ENCODE data around the gene UVSSA. TPM values are rescaled to one million over a fixed set of nuclear protein-coding genes. Genes with fewer than 3 reads are reported as not detected.
A peak's percentile ranks its signal among the peaks of the same experiment; 100 is the strongest.

The UVSSA gene
- total and polyA plus RNA-seq, 9 of the 15 experiments (the other 6 are each of a cell fraction or from before 2014, with no cell fraction given), result 0.21 to 14.6 (median 3.3) TPM

- TF ChIP-seq, protein P1, sequence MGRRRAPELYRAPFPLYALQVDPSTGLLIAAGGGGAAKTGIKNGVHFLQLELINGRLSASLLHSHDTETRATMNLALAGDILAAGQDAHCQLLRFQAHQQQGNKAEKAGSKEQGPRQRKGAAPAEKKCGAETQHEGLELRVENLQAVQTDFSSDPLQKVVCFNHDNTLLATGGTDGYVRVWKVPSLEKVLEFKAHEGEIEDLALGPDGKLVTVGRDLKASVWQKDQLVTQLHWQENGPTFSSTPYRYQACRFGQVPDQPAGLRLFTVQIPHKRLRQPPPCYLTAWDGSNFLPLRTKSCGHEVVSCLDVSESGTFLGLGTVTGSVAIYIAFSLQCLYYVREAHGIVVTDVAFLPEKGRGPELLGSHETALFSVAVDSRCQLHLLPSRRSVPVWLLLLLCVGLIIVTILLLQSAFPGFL (CRISPR knock-in tag; IDR thresholded peaks at IDR 0.05), result 0 out of 2 replicates have a peak, but pooled peaks have one; percentile 49
- TF ChIP-seq ZNF639 (CRISPR knock-in tag; conservative IDR thresholded peaks at IDR 0.05 in 1 of 2, IDR thresholded peaks at IDR 0.05 in 1 of 2) (peak in 1 of 2 experiments; percentile 62; a peak in 1 of 4 replicates), CUX1 (CRISPR knock-in tag; IDR thresholded peaks at IDR 0.05) (no peak), EP400 (IDR thresholded peaks at IDR 0.05) (0 out of 2 replicates have a peak, but pooled peaks have one; percentile 1), HMGN3 (IDR thresholded peaks at IDR 0.05; ENCODE audit: borderline replicate concordance, extremely low read depth, insufficient read length, low read depth, low read length) (no peak), ZNF143 (CRISPR knock-in tag; IDR thresholded peaks at IDR 0.05) (no peak; the same call in 1 of the 2 replicates), ID3 (CRISPR knock-in tag; IDR thresholded peaks at IDR 0.05) (no peak), ID3 (tag; IDR thresholded peaks at IDR 0.05) (peak; percentile 70), CAMTA2 (CRISPR knock-in tag; conservative IDR thresholded peaks at IDR 0.05) (0 out of 2 replicates have a peak, but pooled peaks have one; percentile 20)
Observed at GRCh38 chr4:1347410-1347864, 429 bp downstream of the UVSSA start (continued).

Measured in K562 (cell line).